Muscle layer of colon (tissue), 2 donors: ENCODE data around the gene EXOC7.
A peak's percentile ranks its signal among the peaks of the same experiment; 100 is the strongest.

ENCODE experiments used
- H3K27ac ChIP-seq: one replicate; pipeline ENCODE4 v1.7.0; 2013; ENCODE audit warnings: low read depth, mild to moderate bottlenecking, low read length, moderate library complexity
- H3K27me3 ChIP-seq, 2 donors: one replicate each; pipeline ENCODE4 v1.7.0; 2013; ENCODE audit warnings: low read length in 2 of 2, mild to moderate bottlenecking in 2 of 2; ENCODE audit not compliant: insufficient read depth in 2 of 2, control insufficient read depth in 1 of 2
- H3K36me3 ChIP-seq: one replicate; pipeline ENCODE4 v1.7.0; 2013; ENCODE audit warnings: mild to moderate bottlenecking, low read length; ENCODE audit not compliant: insufficient read depth
- H3K4me1 ChIP-seq: one replicate; pipeline ENCODE4 v1.7.0; 2013; ENCODE audit warnings: mild to moderate bottlenecking, low read length; ENCODE audit not compliant: insufficient read depth
- H3K4me3 ChIP-seq, 2 donors: one replicate each; pipeline ENCODE4 v1.7.0; 2013; ENCODE audit warnings: low read length in 2 of 2, low read depth in 1 of 2, mild to moderate bottlenecking in 1 of 2, moderate library complexity in 1 of 2
- H3K9ac ChIP-seq: one replicate; pipeline ENCODE4 v1.7.0; 2013; ENCODE audit warnings: low read length
- H3K9me3 ChIP-seq: one replicate; pipeline ENCODE4 v1.7.0; 2013; ENCODE audit warnings: mild to moderate bottlenecking, low read length
- donor health status: abdominal sarcoma.
- donor health status: Adenocarcinoma of cecum.

The EXOC7 gene

GRCh38 chr17:76123749-76124581 lies 20.4 kb upstream of the EXOC7 start:
- Histone ChIP-seq H3K36me3 (no peaks in the 10 kb centered on the region), H3K27me3 (no peaks in the 10 kb centered on the region), H3K4me3 (no peak overlapping the region), H3K4me1 (no peaks in the 10 kb centered on the region), H3K9me3 (no peaks in the 10 kb centered on the region), H3K9ac (no peak overlapping the region), H3K27ac (no peak overlapping the region)

- H3K36me3 ChIP-seq, result no peaks in the 10 kb centered on the region
Observed at GRCh38 chr17:76123191-76123499, 19.6 kb upstream of the EXOC7 start.

GRCh38 chr17:76122431-76123190 lies 19.0 kb upstream of the EXOC7 start:
- H3K9ac ChIP-seq, result no peak overlapping the region
- no peak overlapping the region for H3K27ac ChIP-seq
- no peaks in the 10 kb centered on the region for H3K36me3 ChIP-seq
- no peaks in the 10 kb centered on the region for H3K4me1 ChIP-seq
- no peaks in the 10 kb centered on the region for H3K27me3 ChIP-seq
- H3K4me3 ChIP-seq, result peak overlapping the region in 1 of 2 donors; percentile 50
- no peaks in the 10 kb centered on the region for H3K9me3 ChIP-seq

More at GRCh38 chr17:76123191-76123499, 19.6 kb upstream of the EXOC7 start:
- no peak overlapping the region for H3K27ac ChIP-seq
- H3K4me1 ChIP-seq, result no peaks in the 10 kb centered on the region
- no peaks in the 10 kb centered on the region for H3K9me3 ChIP-seq
- no peaks in the 10 kb centered on the region for H3K27me3 ChIP-seq
- H3K9ac ChIP-seq, result no peak overlapping the region
- no peak overlapping the region for H3K4me3 ChIP-seq

GRCh38 chr17:76121932-76122430 lies 18.4 kb upstream of the EXOC7 start:
- no peaks in the 10 kb centered on the region for H3K4me1 ChIP-seq
- H3K4me3 ChIP-seq, result peak overlapping the region; percentile 50 to 53
- H3K9ac ChIP-seq, result no peak overlapping the region
- H3K27ac ChIP-seq, result peak overlapping the region; percentile 13
- no peaks in the 10 kb centered on the region for H3K36me3 ChIP-seq
- H3K27me3 ChIP-seq, result no peaks in the 10 kb centered on the region
- no peaks in the 10 kb centered on the region for H3K9me3 ChIP-seq

- Histone ChIP-seq H3K9ac (no peak overlapping the region), H3K27me3 (no peaks in the 10 kb centered on the region), H3K27ac (no peak overlapping the region), H3K4me1 (no peaks in the 10 kb centered on the region), H3K36me3 (no peaks in the 10 kb centered on the region), H3K4me3 (no peak overlapping the region), H3K9me3 (no peaks in the 10 kb centered on the region)
Observed at GRCh38 chr17:76120658-76121008, 17.0 kb upstream of the EXOC7 start.

GRCh38 chr17:76119409-76120371 lies 16.1 kb upstream of the EXOC7 start:
- Histone ChIP-seq H3K9ac (no peak overlapping the region), H3K4me1 (no peaks in the 10 kb centered on the region), H3K36me3 (no peaks in the 10 kb centered on the region), H3K4me3 (no peak overlapping the region), H3K27me3 (no peaks in the 10 kb centered on the region), H3K27ac (no peak overlapping the region), H3K9me3 (no peaks in the 10 kb centered on the region)

GRCh38 chr17:76115138-76115754 lies 11.7 kb upstream of the EXOC7 start:
- Histone ChIP-seq H3K27me3 (no peaks in the 10 kb centered on the region), H3K4me1 (no peaks in the 10 kb centered on the region), H3K36me3 (no peaks in the 10 kb centered on the region)

GRCh38 chr17:76111956-76112355 lies 8.4 kb upstream of the EXOC7 start:
- no peak overlapping the region for H3K4me3 ChIP-seq
- H3K27me3 ChIP-seq, result no peaks in the 10 kb centered on the region
- no peak overlapping the region for H3K27ac ChIP-seq
- H3K4me1 ChIP-seq, result no peaks in the 10 kb centered on the region
- no peak overlapping the region for H3K9ac ChIP-seq
- no peaks in the 10 kb centered on the region for H3K9me3 ChIP-seq
- no peaks in the 10 kb centered on the region for H3K36me3 ChIP-seq

More at GRCh38 chr17:76115138-76115754, 11.7 kb upstream of the EXOC7 start:
- no peak overlapping the region for H3K4me3 ChIP-seq
- no peak overlapping the region for H3K9ac ChIP-seq
- no peak overlapping the region for H3K27ac ChIP-seq
- no peaks in the 10 kb centered on the region for H3K9me3 ChIP-seq

GRCh38 chr17:76107509-76107908 lies 3.9 kb upstream of the EXOC7 start:
- H3K36me3 ChIP-seq, result no peaks in the 10 kb centered on the region
- no peaks in the 10 kb centered on the region for H3K9me3 ChIP-seq
- no peak overlapping the region for H3K4me3 ChIP-seq
- H3K27me3 ChIP-seq, result no peaks in the 10 kb centered on the region
- no peak overlapping the region for H3K27ac ChIP-seq
- H3K4me1 ChIP-seq, result peaks cover 11% of the 10 kb centered on the region
- H3K9ac ChIP-seq, result no peak overlapping the region

- no peak overlapping the region for H3K4me3 ChIP-seq
- peaks cover 17% of the 10 kb centered on the region for H3K4me1 ChIP-seq
- peaks cover 3% of the 10 kb centered on the region for H3K36me3 ChIP-seq
- no peaks in the 10 kb centered on the region for H3K9me3 ChIP-seq
- no peaks in the 10 kb centered on the region for H3K27me3 ChIP-seq
- H3K9ac ChIP-seq, result no peak overlapping the region
- H3K27ac ChIP-seq, result no peak overlapping the region
Observed at GRCh38 chr17:76106703-76107102, 3.1 kb upstream of the EXOC7 start.

GRCh38 chr17:76104896-76105231 lies 1.3 kb upstream of the EXOC7 start:
- H3K9me3 ChIP-seq, result no peaks in the 10 kb centered on the region
- no peak overlapping the region for H3K4me3 ChIP-seq
- no peak overlapping the region for H3K9ac ChIP-seq
- no peaks in the 10 kb centered on the region for H3K27me3 ChIP-seq
- peaks cover 13% of the 10 kb centered on the region for H3K36me3 ChIP-seq
- H3K4me1 ChIP-seq, result peaks cover 17% of the 10 kb centered on the region
- no peak overlapping the region for H3K27ac ChIP-seq
